GDM1 (cell line): ENCODE data around the gene FOXP2.
"Not testable (repeated sequence)": the region's sequence is repeated elsewhere in the genome, so short reads cannot be mapped to it uniquely, and the experiment has no call there.

Source experiments
- DNase-seq: peaks from one replicate; lab custom pipeline; 2025; lab: John Stamatoyannopoulos, UW

FOXP2 gene

GRCh38 chr7:114414156-114415063 is at the start of gene FOXP2:
FOXP2 (plus strand) TSS chr7:114414815; CDS start chr7:114426512, 11,697 bp downstream.
- no peak for DNase-seq

DNA sequence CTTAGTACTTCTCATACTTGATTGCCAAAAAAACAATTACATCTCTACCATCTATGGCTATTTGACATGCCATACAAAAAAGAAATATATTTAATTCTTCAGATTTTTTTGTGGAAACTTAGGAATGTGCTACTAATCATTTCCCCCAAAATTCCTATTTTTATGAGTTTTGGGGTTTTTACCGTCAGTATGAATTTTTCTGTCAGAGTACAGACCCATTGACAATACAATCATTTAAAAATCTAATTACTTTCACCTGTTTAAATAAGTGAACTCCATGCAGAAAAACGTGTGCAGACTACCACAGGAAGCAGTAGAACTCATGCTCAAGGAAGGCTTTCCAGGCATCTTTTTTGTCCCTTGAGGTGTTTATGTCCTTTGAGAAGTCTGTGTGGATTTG is 48.8 kb upstream of the FOXP2 start:
- no peak for DNase-seq

DNA sequence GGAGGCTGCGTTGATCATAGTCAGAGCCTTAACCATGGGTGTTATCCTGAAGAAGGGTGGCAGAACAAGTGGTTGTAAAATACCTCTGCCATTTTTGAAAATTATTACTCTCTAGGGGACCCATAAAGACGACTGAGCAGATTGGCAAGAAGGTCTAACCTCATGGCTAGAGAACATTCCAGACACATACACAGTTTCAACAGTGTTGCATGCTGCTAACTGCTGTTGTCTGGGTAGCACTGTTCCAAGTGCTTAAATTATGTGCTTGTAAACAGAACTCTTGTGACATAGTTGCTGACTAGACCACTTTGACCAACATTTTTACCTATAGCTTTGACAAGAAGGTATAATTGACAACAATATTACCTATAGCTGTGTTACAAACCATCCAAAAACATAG is 46.1 kb upstream of the FOXP2 start:
- no peak for DNase-seq

DNA sequence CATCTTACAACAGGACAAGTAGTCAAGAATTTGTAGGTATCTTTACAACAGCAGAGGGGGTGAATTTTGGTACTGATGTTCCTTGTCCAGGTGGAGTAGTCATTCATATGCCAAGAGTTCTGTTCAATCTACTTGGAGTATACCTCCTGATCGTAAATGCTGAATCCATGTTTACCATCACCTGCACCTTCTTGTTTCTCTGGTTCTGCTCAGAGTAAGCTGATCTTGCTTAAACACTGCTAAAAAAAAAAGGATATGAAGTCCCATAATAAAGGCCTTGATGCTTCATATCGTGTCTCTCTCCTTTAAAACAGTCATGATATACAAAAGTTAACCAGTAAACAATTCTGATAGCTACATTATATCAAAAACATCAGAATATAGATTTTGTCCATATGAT is 45.3 kb upstream of the FOXP2 start:
- DNase-seq: no peak

- no peak for DNase-seq
Measured at GRCh38 chr7:114372619-114373018, 42.0 kb upstream of the FOXP2 start.

- DNase-seq: no peak
Measured at GRCh38 chr7:114375907-114376306, 38.7 kb upstream of the FOXP2 start.

DNA sequence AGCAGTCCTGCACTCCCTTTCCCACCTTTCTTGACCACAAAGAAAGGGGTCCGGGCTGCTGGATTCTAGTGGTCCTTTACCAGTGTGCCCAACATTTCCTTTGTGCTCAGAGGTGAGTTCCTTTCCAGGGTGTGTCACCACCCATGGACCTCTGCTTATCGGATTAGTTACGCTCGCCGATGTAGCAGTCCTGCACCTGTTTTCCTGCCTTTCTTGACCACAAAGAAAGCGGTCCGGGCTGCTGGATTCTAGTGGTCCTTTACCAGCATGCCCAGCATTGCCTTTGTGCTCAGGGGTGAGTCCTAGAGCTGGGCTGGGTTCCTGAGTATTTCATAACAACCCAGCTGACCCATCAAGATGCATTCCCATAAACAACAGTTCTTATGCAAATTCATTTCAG is 30.7 kb upstream of the FOXP2 start:
- not testable (repeated sequence) for DNase-seq

GRCh38 chr7:114384346-114384745 is 30.3 kb upstream of the FOXP2 start:
- DNase-seq: not testable (repeated sequence)

GRCh38 chr7:114388021-114388420 is 26.6 kb upstream of the FOXP2 start:
- no peak for DNase-seq

DNA sequence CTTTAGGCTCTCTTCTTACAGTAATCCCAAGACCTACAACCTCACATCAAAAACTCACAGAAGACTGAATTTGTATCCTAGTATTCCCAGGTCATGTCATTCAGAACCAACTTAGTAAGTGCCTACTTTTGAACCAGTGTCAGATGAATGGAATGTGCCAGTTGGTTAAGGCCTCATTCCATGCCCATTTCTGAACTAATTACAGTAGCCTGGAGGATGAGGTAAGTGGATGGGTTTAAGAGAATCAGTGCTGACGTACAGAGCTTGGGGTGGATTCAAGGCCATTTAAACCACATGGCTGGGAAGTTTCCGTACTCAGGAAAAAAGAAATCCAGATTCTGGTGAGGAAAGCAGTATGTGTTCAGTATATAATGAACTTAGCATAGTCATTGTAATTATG is 21.9 kb upstream of the FOXP2 start:
- no peak for DNase-seq

GRCh38 chr7:114402876-114403635 is 11.6 kb upstream of the FOXP2 start:
- no peak for DNase-seq

DNA sequence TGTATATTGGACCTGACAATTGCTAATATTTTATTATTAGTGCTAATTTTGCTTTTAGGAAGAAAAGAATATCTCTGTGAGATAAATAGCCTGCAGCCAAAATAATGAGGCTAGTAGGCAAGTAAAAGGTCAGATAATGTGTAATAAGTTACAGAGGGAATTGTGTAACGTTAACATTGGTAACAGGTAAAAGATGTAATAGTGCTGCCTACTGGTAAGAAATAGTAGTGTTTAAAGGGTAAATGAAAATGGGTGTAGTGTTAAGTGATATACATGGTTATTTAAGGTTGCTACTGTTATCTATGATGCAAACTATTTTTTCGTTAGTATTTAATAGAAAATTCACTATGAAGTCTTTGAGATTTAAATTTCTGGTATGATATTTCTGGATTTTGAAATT is 9.2 kb upstream of the FOXP2 start:
- no peak for DNase-seq

DNA sequence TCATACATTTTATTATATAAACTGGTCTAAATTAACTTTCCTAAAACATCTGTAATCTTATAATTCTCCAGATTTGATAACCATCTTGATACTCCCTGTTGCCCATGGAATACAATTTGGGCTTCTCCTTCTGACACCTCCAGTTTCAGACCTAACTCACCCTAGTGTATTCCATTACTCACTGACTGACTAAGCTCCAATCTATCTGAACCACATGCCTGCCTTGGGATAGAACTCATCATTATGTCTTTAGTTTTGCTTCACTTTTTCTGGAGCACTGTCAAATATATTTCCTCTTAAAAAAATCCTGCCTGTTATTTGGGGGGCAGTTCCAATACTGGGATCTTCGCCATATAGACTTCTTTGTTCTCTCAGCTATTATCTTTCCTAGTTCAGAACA is 4.9 kb upstream of the FOXP2 start:
- DNase-seq: no peak

- DNase-seq: no peak
Measured at GRCh38 chr7:114412548-114412947, 2.1 kb upstream of the FOXP2 start.

GRCh38 chr7:114413761-114414155 is 857 bp upstream of the FOXP2 start:
- DNase-seq: no peak

GRCh38 chr7:114415064-114415989 is 712 bp downstream of the FOXP2 start:
- no peak for DNase-seq

- DNase-seq: no peak
Measured at GRCh38 chr7:114416129-114416990, 1.7 kb downstream of the FOXP2 start.

DNA sequence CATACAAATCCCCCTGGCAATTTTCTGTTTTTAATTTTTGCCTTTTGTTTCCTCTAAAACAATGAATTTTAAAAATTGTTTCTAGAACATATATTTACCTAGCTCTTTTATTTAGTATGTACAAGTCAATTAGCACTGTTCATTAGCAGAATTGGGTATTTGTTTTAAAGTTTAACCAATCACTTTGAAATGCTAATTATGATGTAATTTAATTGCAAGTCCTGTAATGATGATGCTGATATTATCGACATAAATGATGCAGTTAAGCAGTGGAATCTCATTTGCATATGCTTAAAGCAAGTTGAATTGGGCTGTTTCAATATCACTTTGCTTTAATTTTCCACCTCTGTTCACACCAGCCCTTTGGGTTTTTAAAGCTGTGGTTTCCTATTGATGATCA is 2.7 kb downstream of the FOXP2 start:
- no peak for DNase-seq

- DNase-seq: no peak
Measured at GRCh38 chr7:114418117-114418516, 3.5 kb downstream of the FOXP2 start.

GRCh38 chr7:114419441-114420272 is 5.0 kb downstream of the FOXP2 start:
- no peak for DNase-seq
